ENCODE results near the gene ACTR5.
A peak's percentile ranks its signal among the peaks of the same experiment; 100 is the strongest.

The ACTR5 gene

DNA sequence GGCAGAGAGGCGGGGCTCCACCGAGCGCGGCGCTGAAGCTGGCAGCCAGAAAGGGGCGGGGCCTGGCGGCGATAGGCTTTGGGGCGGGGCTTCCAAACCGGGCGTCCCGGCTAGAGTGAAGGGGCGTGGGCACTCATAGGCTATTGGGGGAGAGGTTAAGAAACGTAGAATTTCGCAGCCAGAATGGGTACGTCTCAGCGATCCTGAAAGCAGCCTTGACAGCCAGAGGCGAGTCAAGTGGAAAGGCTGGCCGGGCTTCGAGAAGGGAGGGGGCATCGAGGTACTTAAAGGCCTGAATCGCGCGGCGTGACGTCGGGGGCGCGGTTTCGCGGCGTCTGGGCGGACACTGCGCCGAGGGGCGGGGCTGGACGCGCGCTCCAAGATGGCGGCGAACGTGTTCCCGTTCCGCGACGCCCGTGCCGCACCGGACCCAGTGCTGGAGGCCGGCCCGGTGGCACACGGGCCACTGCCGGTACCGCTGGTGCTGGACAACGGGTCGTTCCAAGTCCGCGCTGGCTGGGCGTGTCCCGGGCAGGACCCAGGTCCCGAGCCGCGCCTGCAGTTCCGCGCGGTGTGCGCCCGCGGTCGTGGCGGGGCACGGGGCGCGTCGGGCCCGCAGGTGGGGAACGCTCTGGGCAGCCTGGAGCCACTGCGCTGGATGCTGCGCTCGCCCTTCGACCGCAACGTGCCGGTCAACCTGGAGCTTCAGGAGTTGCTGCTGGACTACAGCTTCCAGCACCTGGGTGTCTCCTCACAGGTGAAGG, at the start of gene ACTR5:
TSS of gene ACTR5 (plus strand) at position 364 of the 764 bp plus-strand sequence. CDS start at position 383, 19 bp downstream.
- DNase-seq (ENCODE audit: low read depth, low spot score) = peak; percentile 52
- H3K36me3 ChIP-seq (ENCODE audit: insufficient read depth, low read length) = peaks cover 22% of the 10 kb centered on the region
- no peak for TF ChIP-seq FOXP2 (optimal IDR thresholded peaks at IDR 0.05; ENCODE audit: control extremely low read depth, extremely low read length, insufficient read depth)
- peak; percentile 83 for TF ChIP-seq POLR2AphosphoS5 (IDR thresholded peaks at IDR 0.05; ENCODE audit: borderline replicate concordance, low read depth, low read length)
- peak within 1 kb of the TSS; percentile 86; the same call in 1 of the 2 replicates for H3K27ac ChIP-seq
- peak within 1 kb of the TSS; percentile 93 for H3K4me3 ChIP-seq
- peak within 1 kb of the TSS; percentile 85 for H3K9ac ChIP-seq (ENCODE audit: insufficient read length)
- no peaks in the 10 kb centered on the region for H3K9me3 ChIP-seq (ENCODE audit: low read depth, low read length)

DNA sequence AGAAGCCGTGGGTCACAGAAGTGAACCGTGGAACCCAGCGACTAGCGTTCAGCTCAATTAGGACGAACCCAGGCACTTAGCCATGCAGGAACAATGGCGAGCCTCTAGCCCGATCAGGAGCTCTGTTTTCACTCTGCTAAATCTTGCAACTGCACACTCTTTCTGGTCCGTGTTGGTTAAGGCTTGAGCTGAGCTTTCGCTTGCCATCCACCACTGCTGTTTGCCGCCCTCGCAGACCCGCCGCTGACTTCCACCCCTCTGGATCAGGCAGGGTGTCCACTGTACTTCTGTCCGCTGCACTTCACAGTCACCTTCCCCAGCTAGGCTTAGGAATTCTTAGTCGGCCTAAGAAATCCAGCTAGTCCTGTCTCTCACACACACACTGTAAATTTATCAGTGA, 49.7 kb upstream of the ACTR5 start:
- Histone ChIP-seq H3K36me3 (ENCODE audit: insufficient read depth, low read length) (no peaks in the 10 kb centered on the region), H3K9me3 (ENCODE audit: low read depth, low read length) (no peaks in the 10 kb centered on the region), H3K27ac (no peak overlapping the region), H3K4me3 (no peak overlapping the region), H3K9ac (ENCODE audit: insufficient read length) (no peak overlapping the region)
- no peak for TF ChIP-seq FOXP2 (optimal IDR thresholded peaks at IDR 0.05; ENCODE audit: control extremely low read depth, extremely low read length, insufficient read depth)
- no peak for TF ChIP-seq EZH2 (IDR thresholded peaks at IDR 0.05)
- no peak for TF ChIP-seq POLR2AphosphoS5 (IDR thresholded peaks at IDR 0.05; ENCODE audit: borderline replicate concordance, low read depth, low read length)
- no peak for DNase-seq (ENCODE audit: low read depth, low spot score)

DNA sequence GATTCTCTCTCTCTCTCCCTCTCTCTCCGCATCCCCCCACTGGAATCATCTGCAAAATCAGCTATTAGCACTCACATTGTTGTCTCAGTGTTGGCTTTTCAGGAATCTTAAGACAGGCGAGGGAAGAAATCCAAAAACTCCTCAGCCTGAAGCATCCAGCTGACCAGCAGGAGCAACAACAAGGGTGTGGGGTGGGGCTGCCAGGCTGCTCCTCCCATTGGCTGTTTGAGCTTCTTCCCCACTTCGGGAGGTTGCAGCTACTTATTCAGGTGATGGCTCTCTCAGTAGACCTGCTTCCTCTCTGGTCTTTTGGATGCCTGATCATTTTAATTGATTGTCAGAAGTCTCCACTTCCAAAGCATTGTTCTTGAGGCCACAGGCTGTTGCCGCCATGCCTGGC, 48.1 kb upstream of the ACTR5 start:
- H3K9ac ChIP-seq (ENCODE audit: insufficient read length) = no peak overlapping the region
- TF ChIP-seq FOXP2 (optimal IDR thresholded peaks at IDR 0.05; ENCODE audit: control extremely low read depth, extremely low read length, insufficient read depth) (no peak), EZH2 (IDR thresholded peaks at IDR 0.05) (no peak), POLR2AphosphoS5 (IDR thresholded peaks at IDR 0.05; ENCODE audit: borderline replicate concordance, low read depth, low read length) (no peak)
- DNase-seq (ENCODE audit: low read depth, low spot score) = no peak
- H3K27ac ChIP-seq = no peak overlapping the region
- H3K9me3 ChIP-seq (ENCODE audit: low read depth, low read length) = no peaks in the 10 kb centered on the region
- no peaks in the 10 kb centered on the region for H3K36me3 ChIP-seq (ENCODE audit: insufficient read depth, low read length)
- H3K4me3 ChIP-seq = no peak overlapping the region

DNA sequence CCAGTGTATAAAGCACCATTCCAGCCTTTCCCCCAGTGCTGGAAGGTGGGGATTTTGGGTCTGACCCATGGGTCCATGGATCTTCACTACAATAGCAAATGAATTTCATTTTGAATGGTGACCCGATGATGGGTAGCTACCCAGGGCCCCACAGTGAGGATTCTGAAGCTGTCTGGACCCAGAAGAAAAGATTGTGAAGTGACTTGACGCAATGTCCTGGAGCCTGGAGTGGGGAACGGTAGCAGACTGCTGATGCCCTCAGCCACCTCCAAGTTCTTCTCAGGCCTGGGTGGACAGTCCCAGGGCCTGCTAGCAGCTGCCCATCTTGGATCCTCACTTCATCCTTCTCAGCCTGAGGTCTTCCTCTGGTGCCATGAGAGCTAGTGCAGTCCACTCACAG, 47.3 kb upstream of the ACTR5 start:
- DNase-seq (ENCODE audit: low read depth, low spot score) = no peak
- Histone ChIP-seq H3K36me3 (ENCODE audit: insufficient read depth, low read length) (no peaks in the 10 kb centered on the region), H3K9ac (ENCODE audit: insufficient read length) (no peak overlapping the region), H3K4me3 (no peak overlapping the region), H3K27ac (no peak overlapping the region), H3K9me3 (ENCODE audit: low read depth, low read length) (no peaks in the 10 kb centered on the region)
- TF ChIP-seq EZH2 (IDR thresholded peaks at IDR 0.05) (no peak), POLR2AphosphoS5 (IDR thresholded peaks at IDR 0.05; ENCODE audit: borderline replicate concordance, low read depth, low read length) (no peak), FOXP2 (optimal IDR thresholded peaks at IDR 0.05; ENCODE audit: control extremely low read depth, extremely low read length, insufficient read depth) (no peak)

DNA sequence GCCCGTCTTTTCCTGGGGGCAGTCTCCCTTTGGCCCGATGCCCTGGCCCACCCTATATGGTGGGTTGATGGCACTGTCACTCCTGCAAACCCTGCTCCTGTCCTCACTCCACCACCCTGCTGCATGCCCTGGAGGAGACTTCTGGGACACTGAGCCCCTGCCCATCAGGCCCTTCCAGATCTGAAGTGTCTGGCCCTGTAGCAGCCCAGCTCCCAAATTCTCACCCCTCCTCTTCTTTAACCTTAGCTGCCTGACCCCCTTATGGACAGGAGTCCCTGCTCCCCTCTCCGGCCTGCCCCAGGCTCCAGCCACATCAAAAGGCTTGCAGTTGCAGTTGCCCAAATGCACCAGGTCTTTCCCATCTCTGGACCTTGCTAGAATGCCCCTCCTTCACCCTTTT, 44.7 kb upstream of the ACTR5 start:
- H3K4me3 ChIP-seq = no peak overlapping the region
- no peaks in the 10 kb centered on the region for H3K9me3 ChIP-seq (ENCODE audit: low read depth, low read length)
- no peak overlapping the region for H3K27ac ChIP-seq
- TF ChIP-seq POLR2AphosphoS5 (IDR thresholded peaks at IDR 0.05; ENCODE audit: borderline replicate concordance, low read depth, low read length) (no peak), EZH2 (IDR thresholded peaks at IDR 0.05) (no peak), FOXP2 (optimal IDR thresholded peaks at IDR 0.05; ENCODE audit: control extremely low read depth, extremely low read length, insufficient read depth) (no peak)
- no peak overlapping the region for H3K9ac ChIP-seq (ENCODE audit: insufficient read length)
- DNase-seq (ENCODE audit: low read depth, low spot score) = no peak
- H3K36me3 ChIP-seq (ENCODE audit: insufficient read depth, low read length) = no peaks in the 10 kb centered on the region

DNA sequence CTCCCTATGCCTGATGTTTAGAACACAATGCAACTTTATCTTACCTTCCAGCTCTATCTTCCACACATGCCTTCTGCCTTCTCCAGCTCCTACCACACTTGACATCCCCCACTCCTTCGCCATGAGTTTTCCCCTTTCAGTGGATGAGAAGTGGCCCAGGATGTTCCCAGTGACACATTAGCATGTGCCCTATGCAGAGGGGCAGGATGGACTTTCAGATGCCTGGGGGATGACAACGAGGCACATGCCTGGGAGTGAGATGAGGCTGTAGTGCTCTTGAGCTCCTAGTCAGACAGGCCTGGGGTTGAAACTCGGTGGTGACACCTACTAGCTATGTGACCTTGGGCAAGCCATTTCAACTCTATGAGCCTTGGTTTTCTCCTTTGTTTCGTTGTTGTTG, 44.1 kb upstream of the ACTR5 start:
- no peaks in the 10 kb centered on the region for H3K36me3 ChIP-seq (ENCODE audit: insufficient read depth, low read length)
- DNase-seq (ENCODE audit: low read depth, low spot score) = no peak

DNA sequence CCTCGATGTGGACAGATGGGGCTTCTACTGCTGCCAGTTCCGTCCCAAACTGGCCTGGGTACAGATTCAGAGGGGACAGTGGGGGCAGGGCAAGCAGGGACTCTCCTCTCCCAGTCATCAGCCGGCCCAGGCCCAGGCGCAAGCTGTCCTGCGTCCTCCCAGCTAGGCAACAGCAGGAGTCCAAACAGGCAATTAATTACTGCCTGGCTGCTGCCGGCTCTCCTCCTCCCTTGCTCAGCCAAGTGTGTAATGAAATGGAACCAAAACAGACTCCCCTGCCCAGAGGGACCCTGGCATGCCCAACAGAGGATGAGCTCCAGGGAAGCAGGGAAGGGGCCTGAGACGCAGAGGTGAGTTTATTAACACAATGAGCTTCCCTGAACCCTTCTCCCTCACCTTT, 41.8 kb upstream of the ACTR5 start:
- no peak overlapping the region for H3K9ac ChIP-seq (ENCODE audit: insufficient read length)
- H3K36me3 ChIP-seq (ENCODE audit: insufficient read depth, low read length) = no peaks in the 10 kb centered on the region
- TF ChIP-seq FOXP2 (optimal IDR thresholded peaks at IDR 0.05; ENCODE audit: control extremely low read depth, extremely low read length, insufficient read depth) (no peak), EZH2 (IDR thresholded peaks at IDR 0.05) (no peak), POLR2AphosphoS5 (IDR thresholded peaks at IDR 0.05; ENCODE audit: borderline replicate concordance, low read depth, low read length) (no peak)
- no peak overlapping the region for H3K27ac ChIP-seq
- H3K4me3 ChIP-seq = no peak overlapping the region
- H3K9me3 ChIP-seq (ENCODE audit: low read depth, low read length) = no peaks in the 10 kb centered on the region
- DNase-seq (ENCODE audit: low read depth, low spot score) = no peak

More for the DNA sequence above, 44.1 kb upstream of the ACTR5 start:
- H3K4me3 ChIP-seq = no peak overlapping the region
- H3K9me3 ChIP-seq (ENCODE audit: low read depth, low read length) = no peaks in the 10 kb centered on the region
- H3K9ac ChIP-seq (ENCODE audit: insufficient read length) = no peak overlapping the region
- H3K27ac ChIP-seq = no peak overlapping the region
- TF ChIP-seq FOXP2 (optimal IDR thresholded peaks at IDR 0.05; ENCODE audit: control extremely low read depth, extremely low read length, insufficient read depth) (no peak), EZH2 (IDR thresholded peaks at IDR 0.05) (no peak), POLR2AphosphoS5 (IDR thresholded peaks at IDR 0.05; ENCODE audit: borderline replicate concordance, low read depth, low read length) (no peak)

DNA sequence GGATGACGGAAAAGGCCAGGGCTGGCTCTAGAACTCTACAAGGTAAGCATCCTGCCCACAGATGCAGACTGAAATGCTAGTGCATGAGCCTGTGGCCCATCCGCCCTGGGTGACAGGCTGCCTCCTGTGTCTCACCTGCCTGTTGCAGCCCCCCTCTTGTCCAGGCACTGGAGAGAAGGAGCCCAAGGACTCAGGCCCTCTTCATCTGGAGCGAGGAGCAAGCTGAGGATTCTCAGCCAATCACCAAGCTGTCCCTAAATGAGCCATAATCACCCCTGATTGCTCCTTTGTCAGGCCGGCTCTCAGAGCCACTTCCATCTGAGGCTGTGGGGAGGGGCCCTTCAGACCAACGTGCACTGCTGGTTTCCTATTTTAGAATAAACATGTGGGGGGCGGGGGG, 34.0 kb upstream of the ACTR5 start:
- no peak for DNase-seq (ENCODE audit: low read depth, low spot score)
- TF ChIP-seq FOXP2 (optimal IDR thresholded peaks at IDR 0.05; ENCODE audit: control extremely low read depth, extremely low read length, insufficient read depth) (no peak), POLR2AphosphoS5 (IDR thresholded peaks at IDR 0.05; ENCODE audit: borderline replicate concordance, low read depth, low read length) (no peak), EZH2 (IDR thresholded peaks at IDR 0.05) (no peak)
- H3K27ac ChIP-seq = no peak overlapping the region
- H3K9ac ChIP-seq (ENCODE audit: insufficient read length) = no peak overlapping the region
- no peak overlapping the region for H3K4me3 ChIP-seq
- no peaks in the 10 kb centered on the region for H3K9me3 ChIP-seq (ENCODE audit: low read depth, low read length)
- H3K36me3 ChIP-seq (ENCODE audit: insufficient read depth, low read length) = no peaks in the 10 kb centered on the region
